VCaP (cell line): ENCODE data around the gene CPEB4.

Experiments
- H3K27ac ChIP-seq: fragments of 450-650 bp; 2 replicates; pipeline ENCODE4 v1.5.1; 2017
- CTCF ChIP-seq: fragments of 450-650 bp; conservative IDR thresholded peaks from 2 replicates; pipeline ENCODE4 v1.5.1; 2017; ENCODE audit warnings: mild to moderate bottlenecking, moderate library complexity

CPEB4 gene

GRCh38 chr5:173846929-173847501 lies 41.1 kb upstream of the CPEB4 start:
- no peak for TF ChIP-seq CTCF
- H3K27ac ChIP-seq: no peak overlapping the region

GRCh38 chr5:173848986-173849596 lies 39.1 kb upstream of the CPEB4 start:
- H3K27ac ChIP-seq: no peak overlapping the region

GRCh38 chr5:173849908-173850307 lies 38.2 kb upstream of the CPEB4 start:
- no peak for TF ChIP-seq CTCF
- no peak overlapping the region for H3K27ac ChIP-seq

More at GRCh38 chr5:173848986-173849596, 39.1 kb upstream of the CPEB4 start:
- no peak for TF ChIP-seq CTCF

- TF ChIP-seq CTCF: no peak
- no peak overlapping the region for H3K27ac ChIP-seq
These were observed 37.5 kb upstream of the CPEB4 start for GRCh38 chr5:173850659-173851058.

- no peak overlapping the region for H3K27ac ChIP-seq
- TF ChIP-seq CTCF: no peak
These were observed 36.4 kb upstream of the CPEB4 start for GRCh38 chr5:173851595-173852243.

- no peak overlapping the region for H3K27ac ChIP-seq
- no peak for TF ChIP-seq CTCF
These were observed 35.3 kb upstream of the CPEB4 start for GRCh38 chr5:173852790-173853359.

GRCh38 chr5:173853370-173854131 lies 34.6 kb upstream of the CPEB4 start:
- no peak overlapping the region for H3K27ac ChIP-seq
- TF ChIP-seq CTCF: no peak
